C4-2B (cell line): Measurements from ENCODE around the gene ADGRE3.

Source experiments
- ZFX ChIP-seq: fragments of 450-650 bp; IDR thresholded peaks from 2 replicates; pipeline ENCODE4 v1.6.1; 2017
- TF ChIP-seq, protein P1 (sequence below): fragments of 450-650 bp; conservative IDR thresholded peaks from 2 replicates; pipeline ENCODE4 v1.5.1; 2017; ENCODE audit warnings: mild to moderate bottlenecking

- TF ChIP-seq, protein P1, sequence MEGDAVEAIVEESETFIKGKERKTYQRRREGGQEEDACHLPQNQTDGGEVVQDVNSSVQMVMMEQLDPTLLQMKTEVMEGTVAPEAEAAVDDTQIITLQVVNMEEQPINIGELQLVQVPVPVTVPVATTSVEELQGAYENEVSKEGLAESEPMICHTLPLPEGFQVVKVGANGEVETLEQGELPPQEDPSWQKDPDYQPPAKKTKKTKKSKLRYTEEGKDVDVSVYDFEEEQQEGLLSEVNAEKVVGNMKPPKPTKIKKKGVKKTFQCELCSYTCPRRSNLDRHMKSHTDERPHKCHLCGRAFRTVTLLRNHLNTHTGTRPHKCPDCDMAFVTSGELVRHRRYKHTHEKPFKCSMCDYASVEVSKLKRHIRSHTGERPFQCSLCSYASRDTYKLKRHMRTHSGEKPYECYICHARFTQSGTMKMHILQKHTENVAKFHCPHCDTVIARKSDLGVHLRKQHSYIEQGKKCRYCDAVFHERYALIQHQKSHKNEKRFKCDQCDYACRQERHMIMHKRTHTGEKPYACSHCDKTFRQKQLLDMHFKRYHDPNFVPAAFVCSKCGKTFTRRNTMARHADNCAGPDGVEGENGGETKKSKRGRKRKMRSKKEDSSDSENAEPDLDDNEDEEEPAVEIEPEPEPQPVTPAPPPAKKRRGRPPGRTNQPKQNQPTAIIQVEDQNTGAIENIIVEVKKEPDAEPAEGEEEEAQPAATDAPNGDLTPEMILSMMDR = no peak
- TF ChIP-seq ZFX = no peak
Measured at GRCh38 chr19:14615623-14616022, 59.0 kb downstream of the ADGRE3 start.
